ENCODE results near the gene GMDS. TPM values are rescaled to one million over a fixed set of nuclear protein-coding genes. Genes with fewer than 3 reads are reported as not detected.

The GMDS gene
- polyA plus RNA-seq, 1 donor (not counting 4 experiments of a cell fraction or from before 2014, with no cell fraction given) = 22.1 TPM

DNA sequence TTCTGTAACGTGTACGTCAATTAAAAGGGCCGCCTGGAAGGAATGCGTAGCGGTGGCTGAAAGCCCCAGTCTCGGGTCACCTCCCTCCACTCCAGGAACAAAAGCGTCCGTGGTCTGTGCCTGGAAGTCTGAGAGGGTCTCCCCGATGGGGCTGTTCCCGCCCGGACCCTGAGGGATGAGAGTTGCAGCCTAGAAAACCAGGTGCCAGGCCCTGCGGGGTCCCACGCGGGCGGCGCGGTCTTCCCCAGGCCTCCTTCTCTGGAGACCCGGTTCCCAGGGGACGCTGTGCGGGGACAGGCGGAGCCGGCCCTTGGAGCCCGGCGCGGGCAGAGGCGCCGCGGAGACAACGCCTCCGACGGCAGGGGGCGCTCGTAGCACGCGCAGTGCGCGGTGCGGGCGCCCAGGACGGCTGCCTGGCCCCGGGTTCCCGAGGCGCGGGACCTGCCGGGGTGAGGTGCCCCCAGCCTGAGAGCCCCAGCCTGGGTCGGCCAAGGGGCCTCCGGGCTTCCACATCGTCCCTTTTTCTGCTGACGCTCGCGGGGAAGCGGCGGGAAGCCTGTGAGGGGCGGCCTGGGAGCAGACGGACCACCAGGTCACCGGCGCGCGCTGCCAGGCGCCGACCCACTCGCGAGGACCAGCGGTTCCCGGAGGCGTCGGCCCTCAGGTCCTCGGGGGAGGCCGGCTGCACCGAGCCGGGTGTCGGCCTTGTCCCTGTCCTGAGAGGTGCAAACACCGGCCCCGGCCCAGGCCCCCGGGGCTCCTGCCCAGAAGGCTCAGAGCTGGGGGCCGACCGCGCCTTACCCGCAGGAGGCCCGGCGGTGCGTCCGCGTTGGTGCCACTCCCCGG, 641.0 kb downstream of the GMDS start:
- FAIRE-seq = no peak
- dilution Hi-C loops (cut with MboI; ENCODE audit: extremely low pct_ligation_motif_present, low sequenced_read_pairs) = no loop called here
- H3K27ac ChIP-seq (ENCODE audit: control insufficient read depth, insufficient read depth, low read length) = no peak overlapping the region
- DNase-seq (ENCODE audit: low read depth, low spot score) = no peak
- H3K9ac ChIP-seq (ENCODE audit: control insufficient read depth, extremely low read depth, insufficient read depth, low read length) = peak overlapping the region; percentile 29
- peaks cover 14% of the 10 kb centered on the region for H3K4me1 ChIP-seq (ENCODE audit: control insufficient read depth, extremely low read depth, insufficient read depth, low read length)
- peaks cover 49% of the 10 kb centered on the region for H3K27me3 ChIP-seq (ENCODE audit: control insufficient read depth, extremely low read depth, insufficient read depth, low read length)
- H3K9me3 ChIP-seq (ENCODE audit: control insufficient read depth, low read depth, low read length) = no peaks in the 10 kb centered on the region
- H3K4me2 ChIP-seq (ENCODE audit: control insufficient read depth, extremely low read depth, insufficient read depth, low read depth, low read length) = peak overlapping the region; percentile 86
- no peaks in the 10 kb centered on the region for H3K36me3 ChIP-seq (ENCODE audit: control insufficient read depth in 2 of 2, extremely low read depth in 1 of 2, insufficient read depth in 2 of 2, low read length in 2 of 2)
- H3K79me2 ChIP-seq (ENCODE audit: control insufficient read depth, insufficient read depth, low read length) = no peaks in the 10 kb centered on the region
- TF ChIP-seq, protein P1, sequence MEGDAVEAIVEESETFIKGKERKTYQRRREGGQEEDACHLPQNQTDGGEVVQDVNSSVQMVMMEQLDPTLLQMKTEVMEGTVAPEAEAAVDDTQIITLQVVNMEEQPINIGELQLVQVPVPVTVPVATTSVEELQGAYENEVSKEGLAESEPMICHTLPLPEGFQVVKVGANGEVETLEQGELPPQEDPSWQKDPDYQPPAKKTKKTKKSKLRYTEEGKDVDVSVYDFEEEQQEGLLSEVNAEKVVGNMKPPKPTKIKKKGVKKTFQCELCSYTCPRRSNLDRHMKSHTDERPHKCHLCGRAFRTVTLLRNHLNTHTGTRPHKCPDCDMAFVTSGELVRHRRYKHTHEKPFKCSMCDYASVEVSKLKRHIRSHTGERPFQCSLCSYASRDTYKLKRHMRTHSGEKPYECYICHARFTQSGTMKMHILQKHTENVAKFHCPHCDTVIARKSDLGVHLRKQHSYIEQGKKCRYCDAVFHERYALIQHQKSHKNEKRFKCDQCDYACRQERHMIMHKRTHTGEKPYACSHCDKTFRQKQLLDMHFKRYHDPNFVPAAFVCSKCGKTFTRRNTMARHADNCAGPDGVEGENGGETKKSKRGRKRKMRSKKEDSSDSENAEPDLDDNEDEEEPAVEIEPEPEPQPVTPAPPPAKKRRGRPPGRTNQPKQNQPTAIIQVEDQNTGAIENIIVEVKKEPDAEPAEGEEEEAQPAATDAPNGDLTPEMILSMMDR (optimal IDR thresholded peaks at IDR 0.05 in 1 of 3, IDR thresholded peaks at IDR 0.05 in 1 of 3, conservative IDR thresholded peaks at IDR 0.05 in 1 of 3; ENCODE audit: extremely low read depth in 1 of 3, insufficient read depth in 2 of 3, low read length in 3 of 3) = peak in 2 of 3 experiments; percentile 85 to 86
- TF ChIP-seq EZH2 (IDR thresholded peaks at IDR 0.05; ENCODE audit: low read length) = no peak
- H4K20me1 ChIP-seq (ENCODE audit: control insufficient read depth, extremely low read depth, insufficient read depth, low read length) = no peaks in the 10 kb centered on the region
- no peaks in the 10 kb centered on the region for H3K9me1 ChIP-seq (ENCODE audit: control insufficient read depth, extremely low read depth, insufficient read depth, low read length)
- H2AFZ ChIP-seq (ENCODE audit: control insufficient read depth, low read length) = peak overlapping the region; percentile 78
- H3K4me3 ChIP-seq (ENCODE audit: control insufficient read depth in 2 of 3, extremely low read depth in 1 of 3, insufficient read depth in 2 of 3, low read depth in 1 of 3, low read length in 3 of 3) = peak overlapping the region; percentile 37 to 58 (median 52)

DNA sequence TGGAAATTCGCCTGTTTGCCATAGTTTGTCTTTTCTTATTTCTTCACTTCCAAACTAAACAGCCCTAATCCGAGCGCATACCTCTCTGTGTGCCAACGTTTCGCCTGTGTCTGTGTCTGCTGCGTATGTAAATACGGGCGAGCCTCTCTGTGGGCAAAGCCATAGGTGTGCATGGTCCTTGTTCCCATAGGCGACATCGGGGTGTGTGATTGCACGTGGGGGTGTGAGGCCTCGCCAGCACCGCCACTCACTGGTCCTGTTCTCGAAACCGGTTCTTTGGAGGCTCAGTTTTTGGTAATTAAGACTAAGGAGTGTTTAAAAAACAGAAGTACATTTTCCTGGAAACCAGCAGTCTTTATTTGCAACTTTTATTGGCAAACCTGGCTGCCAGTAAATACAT, 641.7 kb downstream of the GMDS start:
- DNase-seq (ENCODE audit: low read depth, low spot score) = no peak
- Histone ChIP-seq H3K27ac (ENCODE audit: control insufficient read depth, insufficient read depth, low read length) (no peak overlapping the region), H3K36me3 (ENCODE audit: control insufficient read depth in 2 of 2, extremely low read depth in 1 of 2, insufficient read depth in 2 of 2, low read length in 2 of 2) (no peaks in the 10 kb centered on the region), H3K9ac (ENCODE audit: control insufficient read depth, extremely low read depth, insufficient read depth, low read length) (no peak overlapping the region), H2AFZ (ENCODE audit: control insufficient read depth, low read length) (no peak overlapping the region), H3K4me2 (ENCODE audit: control insufficient read depth, extremely low read depth, insufficient read depth, low read depth, low read length) (no peak overlapping the region), H3K4me1 (ENCODE audit: control insufficient read depth, extremely low read depth, insufficient read depth, low read length) (peaks cover 12% of the 10 kb centered on the region), H4K20me1 (ENCODE audit: control insufficient read depth, extremely low read depth, insufficient read depth, low read length) (no peaks in the 10 kb centered on the region), H3K9me1 (ENCODE audit: control insufficient read depth, extremely low read depth, insufficient read depth, low read length) (no peaks in the 10 kb centered on the region), H3K9me3 (ENCODE audit: control insufficient read depth, low read depth, low read length) (no peaks in the 10 kb centered on the region), H3K4me3 (ENCODE audit: control insufficient read depth in 2 of 3, extremely low read depth in 1 of 3, insufficient read depth in 2 of 3, low read depth in 1 of 3, low read length in 3 of 3) (no peak overlapping the region), H3K27me3 (ENCODE audit: control insufficient read depth, extremely low read depth, insufficient read depth, low read length) (peaks cover 43% of the 10 kb centered on the region), H3K79me2 (ENCODE audit: control insufficient read depth, insufficient read depth, low read length) (no peaks in the 10 kb centered on the region)
- dilution Hi-C loops (cut with MboI; ENCODE audit: extremely low pct_ligation_motif_present, low sequenced_read_pairs) = no loop called here
- TF ChIP-seq EZH2 (IDR thresholded peaks at IDR 0.05; ENCODE audit: low read length) = no peak
- TF ChIP-seq, protein P1 (optimal IDR thresholded peaks at IDR 0.05 in 1 of 3, IDR thresholded peaks at IDR 0.05 in 1 of 3, conservative IDR thresholded peaks at IDR 0.05 in 1 of 3; ENCODE audit: extremely low read depth in 1 of 3, insufficient read depth in 2 of 3, low read length in 3 of 3) = no peak
- FAIRE-seq = no peak

All from keratinocyte (primary cell).